Naive thymus-derived CD4-positive, alpha-beta T cell (primary cell): ENCODE data around the gene MRPL12. TPM values are rescaled to one million over a fixed set of nuclear protein-coding genes. Genes with fewer than 3 reads are reported as not detected.

Experiments used
- ATAC-seq: fragments of 150-1000 bp; cut with Tn5 transposase; 2 replicates; pipeline ENCODE4 v1.10.0; 2021; ENCODE audit warnings: mild to moderate bottlenecking, moderate library complexity
- CTCF ChIA-PET: fragments of 350-600 bp; sonication (Branson Sonifier 250); formaldehyde crosslinking; loops from one replicate; lab custom pipeline; 2021; ENCODE audit warnings: antibody characterized with exemption; lab: Charles Lee
- POLR2A ChIA-PET: fragments of 350-600 bp; sonication (Branson Sonifier 250); formaldehyde crosslinking; loops from one replicate; lab custom pipeline; 2021; ENCODE audit warnings: antibody characterized with exemption, inconsistent platforms; lab: Charles Lee
- DNase-seq, 9 donors: peaks; one replicate each; pipeline versions ENCODE4 v3.0.0 to v3.0.0-alpha.2; 2020 to 2022; ENCODE audit warnings: mixed read lengths in 1 of 9
- H3K27ac ChIP-seq: one replicate; pipeline ENCODE4 v1.7.0; 2013; ENCODE audit warnings: mild to moderate bottlenecking, low read depth, low read length, moderate library complexity
- H3K27me3 ChIP-seq, 2 donors: one replicate each; pipeline ENCODE4 v1.7.0; 2013; ENCODE audit warnings: low read length in 2 of 2, mild to moderate bottlenecking in 2 of 2, moderate library complexity in 2 of 2; ENCODE audit not compliant: control insufficient read depth in 2 of 2, insufficient read depth in 2 of 2
- H3K36me3 ChIP-seq, 3 experiments: 1 replicate in 2 of 3; 2 replicates in 1 of 3; pipeline ENCODE4 v1.7.0; 2013; ENCODE audit warnings: low read length in 3 of 3, mild to moderate bottlenecking in 3 of 3, moderate library complexity in 1 of 3; ENCODE audit not compliant: insufficient read depth in 3 of 3, control insufficient read depth in 2 of 3
- H3K4me1 ChIP-seq, 2 donors: one replicate each; pipeline ENCODE4 v1.7.0; 2013; ENCODE audit warnings: low read length in 2 of 2, mild to moderate bottlenecking in 2 of 2, moderate library complexity in 1 of 2; ENCODE audit not compliant: control insufficient read depth in 2 of 2, insufficient read depth in 2 of 2
- H3K4me3 ChIP-seq: 2 replicates; pipeline ENCODE4 v1.7.0; 2013; ENCODE audit warnings: mild to moderate bottlenecking, low read length
- H3K9me3 ChIP-seq, 3 experiments: 1 replicate in 2 of 3; 2 replicates in 1 of 3; pipeline ENCODE4 v1.7.0; 2013; ENCODE audit warnings: low read length in 3 of 3; ENCODE audit not compliant: control insufficient read depth in 2 of 3
- H3K27ac Mint-ChIP-seq, 9 donors: one replicate each; pipeline ENCODE4 v1.8.0; 2020 to 2022; ENCODE audit warnings: mixed read lengths in 9 of 9, mild to moderate bottlenecking in 8 of 9, moderate library complexity in 5 of 9, inconsistent platforms in 2 of 9
- H3K27me3 Mint-ChIP-seq, 5 donors: one replicate each; pipeline ENCODE4 v1.8.0; 2021 to 2022; ENCODE audit warnings: mixed read lengths in 5 of 5, mild to moderate bottlenecking in 1 of 5
- H3K36me3 Mint-ChIP-seq, 5 donors: one replicate each; pipeline ENCODE4 v1.8.0; 2020 to 2022; ENCODE audit warnings: mixed read lengths in 5 of 5, mild to moderate bottlenecking in 3 of 5, inconsistent platforms in 1 of 5
- H3K4me1 Mint-ChIP-seq, 7 donors: one replicate each; pipeline ENCODE4 v1.8.0; 2020 to 2022; ENCODE audit warnings: mixed read lengths in 7 of 7, mild to moderate bottlenecking in 3 of 7, inconsistent platforms in 1 of 7
- H3K4me3 Mint-ChIP-seq, 10 donors: one replicate each; pipeline ENCODE4 v1.8.0; 2020 to 2022; ENCODE audit warnings: mild to moderate bottlenecking in 10 of 10, mixed read lengths in 10 of 10, moderate library complexity in 6 of 10, inconsistent platforms in 2 of 10
- H3K9me3 Mint-ChIP-seq, 11 donors: one replicate each; pipeline ENCODE4 v1.8.0; 2020 to 2022; ENCODE audit warnings: mixed read lengths in 11 of 11, mild to moderate bottlenecking in 4 of 11, inconsistent platforms in 1 of 11, moderate library complexity in 1 of 11
- intact Hi-C, 2 donors: fragments of 100-400 bp; cut with micrococcal nuclease; formaldehyde crosslinking; loops; one replicate each; pipeline ENCODE4 v1.15.1; 2023
- polyA plus RNA-seq, 2 donors: library from polyadenylated mRNA; unstranded; fragments of 300-500 nt; fragmentation: Illumina TruSeq; gene quantifications; one replicate each; pipeline ENCODE4 v1.2.3, GENCODE V29; 2021
- total RNA-seq, 6 experiments: library from RNA in 5 of 6; stranded (reverse) in 5 of 6; gene quantifications; 1 replicate in 5 of 6; 2 replicates in 1 of 6; pipeline ENCODE4 v1.2.3 and lab custom pipeline; 2021 to 2026

Gene MRPL12
- total and polyA plus RNA-seq, 7 experiments from 2014 or later: 21.3 to 83.8 (median 27.4) TPM

DNA sequence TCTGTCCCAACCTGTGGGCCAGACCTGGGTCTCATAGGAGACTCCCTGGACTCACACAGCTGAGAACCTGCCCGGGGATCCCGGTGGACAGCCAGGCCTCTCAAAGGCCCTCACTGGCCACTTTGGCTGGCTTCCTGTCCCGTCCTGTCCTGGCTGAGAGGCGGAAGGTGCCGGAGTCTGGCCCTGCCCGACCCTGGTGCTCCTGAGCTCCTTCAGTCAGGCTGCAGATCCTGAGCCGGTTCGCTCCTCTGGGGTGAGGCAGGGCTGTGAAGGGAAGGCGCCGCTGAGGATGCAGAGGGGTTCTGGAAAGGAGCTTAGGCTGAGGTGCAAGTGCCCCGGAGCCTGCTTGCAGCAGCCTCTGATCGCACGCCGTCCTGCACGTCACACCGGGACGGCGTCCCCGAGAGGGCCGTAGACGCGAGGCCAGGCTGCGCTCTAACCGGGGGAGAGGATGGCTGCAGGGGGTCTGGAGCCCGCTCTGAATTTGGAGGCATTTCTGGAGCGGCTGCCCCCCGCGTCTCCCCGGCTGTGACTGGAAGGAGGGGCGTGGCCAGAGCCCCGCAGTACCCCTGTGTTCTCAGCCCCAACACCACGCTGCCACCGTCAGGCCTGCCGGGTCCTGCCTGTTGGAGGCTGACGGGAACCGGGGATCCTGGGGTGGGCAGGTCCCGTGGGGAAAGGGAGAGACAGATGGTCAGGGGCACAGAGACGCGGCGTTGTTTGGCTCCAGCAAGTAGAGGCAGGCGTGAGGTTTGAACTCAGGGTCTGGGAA, 15.2 kb upstream of the MRPL12 start:
- peak overlapping the region in 1 of 9 donors; percentile 21 for H3K27ac Mint-ChIP-seq
- Histone ChIP-seq H3K4me1 (peaks cover 16 to 20% of the 10 kb centered on the region in 2 donors), H3K4me3 (no peak overlapping the region), H3K36me3 (peaks cover 10 to 77% (median 28%) of the 10 kb centered on the region in 3 experiments), H3K9me3 (no peaks in the 10 kb centered on the region), H3K27ac (no peak overlapping the region), H3K27me3 (no peaks in the 10 kb centered on the region)
- no peak for DNase-seq
- no peak for ATAC-seq
- H3K9me3 Mint-ChIP-seq: peaks cover 0 to 4% (median 0%) of the 10 kb centered on the region in 11 donors
- peaks cover 0 to 29% (median 5%) of the 10 kb centered on the region in 5 donors for H3K36me3 Mint-ChIP-seq
- CTCF ChIA-PET: no interaction called here
- POLR2A ChIA-PET: no interaction called here
- intact Hi-C loops: loop anchor here in 1 of 2 donors (10.0 kb wide), 1 partner anchor 347 kb away; the partner anchor contains the start of genes DCXR and RAC3
- H3K27me3 Mint-ChIP-seq: peaks cover 0 to 3% (median 0%) of the 10 kb centered on the region in 5 donors
- peaks cover 22 to 43% (median 30%) of the 10 kb centered on the region in 7 donors for H3K4me1 Mint-ChIP-seq
- H3K4me3 Mint-ChIP-seq: peak overlapping the region in 3 of 10 donors; percentile 29 to 59 (median 50)

DNA sequence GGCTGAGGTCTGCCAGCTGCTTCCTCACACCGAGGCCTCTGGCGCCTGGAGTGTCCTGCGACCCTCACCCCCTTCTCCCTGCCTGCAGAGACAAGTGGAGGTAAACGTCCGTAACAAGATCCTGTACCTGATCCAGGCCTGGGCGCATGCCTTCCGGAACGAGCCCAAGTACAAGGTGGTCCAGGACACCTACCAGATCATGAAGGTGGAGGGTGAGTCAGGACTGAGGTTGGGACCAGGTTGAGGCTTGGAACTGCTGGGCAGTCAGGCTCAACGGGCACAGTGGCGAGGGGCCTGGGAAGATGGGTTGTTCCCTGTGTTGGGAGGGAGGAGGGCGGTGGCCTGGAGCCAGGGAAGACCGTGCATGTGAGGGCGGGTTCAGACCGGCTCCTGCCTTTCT, 14.6 kb upstream of the MRPL12 start:
- DNase-seq (no peak), ATAC-seq (no peak)
- ChIA-PET POLR2A (no interaction called here), CTCF (no interaction called here)
- Histone ChIP-seq H3K27me3 (no peaks in the 10 kb centered on the region), H3K27ac (no peak overlapping the region), H3K9me3 (no peaks in the 10 kb centered on the region), H3K4me3 (no peak overlapping the region), H3K4me1 (peaks cover 16 to 20% of the 10 kb centered on the region in 2 donors), H3K36me3 (peaks cover 10 to 78% (median 28%) of the 10 kb centered on the region in 3 experiments)
- Mint-ChIP-seq H3K9me3 (peaks cover 0 to 3% (median 0%) of the 10 kb centered on the region in 11 donors), H3K27ac (peak overlapping the region in 2 of 9 donors; percentile 30 to 75), H3K27me3 (peaks cover 0 to 2% (median 0%) of the 10 kb centered on the region in 5 donors), H3K4me1 (peaks cover 19 to 40% (median 28%) of the 10 kb centered on the region in 7 donors), H3K4me3 (no peak overlapping the region), H3K36me3 (peaks cover 0 to 29% (median 4%) of the 10 kb centered on the region in 5 donors)
- intact Hi-C loops: loop anchor here in 1 of 2 donors (10.0 kb wide), 1 partner anchor 346 kb away; the partner anchor contains the start of genes DCXR and RAC3

DNA sequence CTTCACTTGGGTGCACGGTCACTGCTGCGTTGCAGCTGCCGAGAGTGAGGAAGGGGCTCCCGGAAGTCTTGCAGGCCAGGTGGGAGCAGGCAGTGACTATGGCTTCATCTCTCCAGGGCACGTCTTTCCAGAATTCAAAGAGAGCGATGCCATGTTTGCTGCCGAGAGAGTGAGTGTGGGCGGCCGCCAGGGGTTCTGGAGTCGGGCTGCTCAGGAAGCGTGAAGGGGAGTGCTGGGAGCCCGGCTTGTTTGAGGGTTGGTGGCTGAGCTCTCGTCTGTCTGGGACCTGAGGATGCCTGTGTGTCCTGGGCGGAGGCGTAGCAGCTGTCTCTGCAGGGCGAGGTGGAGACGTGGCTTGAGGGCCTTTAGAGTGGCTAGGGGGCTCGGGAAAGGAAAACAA, 13.1 kb upstream of the MRPL12 start:
- peaks cover 11 to 29% (median 19%) of the 10 kb centered on the region in 7 donors for H3K4me1 Mint-ChIP-seq
- peaks cover 0 to 29% (median 4%) of the 10 kb centered on the region in 5 donors for H3K36me3 Mint-ChIP-seq
- H3K4me3 Mint-ChIP-seq: no peak overlapping the region
- DNase-seq (no peak), ATAC-seq (no peak)
- H3K27me3 Mint-ChIP-seq: no peaks in the 10 kb centered on the region
- H3K4me3 ChIP-seq: no peak overlapping the region
- intact Hi-C loops: no loop called here
- no peaks in the 10 kb centered on the region for H3K9me3 ChIP-seq
- no peak overlapping the region for H3K27ac Mint-ChIP-seq
- H3K27ac ChIP-seq: no peak overlapping the region
- H3K9me3 Mint-ChIP-seq: no peaks in the 10 kb centered on the region
- CTCF ChIA-PET: no interaction called here
- H3K36me3 ChIP-seq: peaks cover 10 to 93% (median 28%) of the 10 kb centered on the region in 3 experiments
- POLR2A ChIA-PET: no interaction called here
- peaks cover 9 to 11% of the 10 kb centered on the region in 2 donors for H3K4me1 ChIP-seq
- H3K27me3 ChIP-seq: no peaks in the 10 kb centered on the region

DNA sequence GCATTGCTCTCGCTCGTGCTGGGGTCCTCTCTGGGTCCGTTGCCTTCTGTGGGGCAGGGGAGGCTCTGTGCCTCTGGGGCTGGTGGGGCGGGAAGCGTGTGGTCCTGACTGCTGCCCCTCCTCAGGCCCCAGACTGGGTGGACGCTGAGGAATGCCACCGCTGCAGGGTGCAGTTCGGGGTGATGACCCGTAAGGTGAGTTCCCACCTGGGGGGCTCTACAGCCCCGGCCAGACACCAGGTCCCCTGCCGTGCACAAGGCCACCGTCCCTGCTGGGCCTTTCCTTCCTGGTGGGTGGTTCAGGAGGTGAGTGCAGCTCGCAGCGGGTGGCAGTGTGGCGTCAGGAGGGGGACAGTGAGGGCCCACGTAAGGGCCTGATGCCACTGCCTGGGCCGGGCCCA, 12.6 kb upstream of the MRPL12 start:
- DNase-seq (no peak), ATAC-seq (no peak)
- H3K27me3 Mint-ChIP-seq: no peaks in the 10 kb centered on the region
- Histone ChIP-seq H3K9me3 (no peaks in the 10 kb centered on the region), H3K4me3 (no peak overlapping the region), H3K36me3 (peaks cover 10 to 97% (median 28%) of the 10 kb centered on the region in 3 experiments), H3K4me1 (peaks cover 4 to 7% of the 10 kb centered on the region in 2 donors), H3K27me3 (no peaks in the 10 kb centered on the region), H3K27ac (no peak overlapping the region)
- CTCF ChIA-PET: no interaction called here
- peaks cover 7 to 24% (median 16%) of the 10 kb centered on the region in 7 donors for H3K4me1 Mint-ChIP-seq
- H3K27ac Mint-ChIP-seq: no peak overlapping the region
- H3K9me3 Mint-ChIP-seq: no peaks in the 10 kb centered on the region
- peaks cover 0 to 29% (median 4%) of the 10 kb centered on the region in 5 donors for H3K36me3 Mint-ChIP-seq
- POLR2A ChIA-PET: no interaction called here
- intact Hi-C loops: no loop called here
- no peak overlapping the region for H3K4me3 Mint-ChIP-seq

DNA sequence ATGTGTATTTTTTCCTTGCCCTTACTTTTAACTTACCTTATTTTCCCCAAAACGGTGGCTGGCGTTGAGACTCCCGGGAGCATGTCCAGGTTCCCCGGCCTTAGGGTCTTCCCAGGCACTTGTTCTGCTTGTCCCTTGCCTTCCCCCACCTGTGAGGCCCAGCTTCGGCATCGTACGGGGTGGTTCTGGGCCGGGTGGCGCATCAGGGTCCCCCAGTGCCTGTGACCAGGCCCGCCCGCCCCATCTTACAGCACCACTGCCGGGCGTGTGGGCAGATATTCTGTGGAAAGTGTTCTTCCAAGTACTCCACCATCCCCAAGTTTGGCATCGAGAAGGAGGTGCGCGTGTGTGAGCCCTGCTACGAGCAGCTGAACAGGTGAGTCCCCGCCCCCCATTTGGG, 12.0 kb upstream of the MRPL12 start:
- Histone ChIP-seq H3K27ac (no peak overlapping the region), H3K4me3 (no peak overlapping the region), H3K9me3 (no peaks in the 10 kb centered on the region), H3K27me3 (no peaks in the 10 kb centered on the region), H3K36me3 (peaks cover 7 to 99% (median 26%) of the 10 kb centered on the region in 3 experiments), H3K4me1 (peaks cover 0 to 1% of the 10 kb centered on the region in 2 donors)
- ATAC-seq: no peak
- peaks cover 2 to 20% (median 10%) of the 10 kb centered on the region in 7 donors for H3K4me1 Mint-ChIP-seq
- POLR2A ChIA-PET: interaction anchor here (0.7 kb wide), 1 partner anchor 188 kb away, joined by 3 read pairs; no protein-coding TSS in a partner anchor
- no peak overlapping the region for H3K27ac Mint-ChIP-seq
- H3K4me3 Mint-ChIP-seq: no peak overlapping the region
- H3K27me3 Mint-ChIP-seq: no peaks in the 10 kb centered on the region
- peaks cover 0 to 31% (median 2%) of the 10 kb centered on the region in 5 donors for H3K36me3 Mint-ChIP-seq
- intact Hi-C loops: no loop called here
- no peak for DNase-seq
- H3K9me3 Mint-ChIP-seq: no peaks in the 10 kb centered on the region
- CTCF ChIA-PET: no interaction called here

DNA sequence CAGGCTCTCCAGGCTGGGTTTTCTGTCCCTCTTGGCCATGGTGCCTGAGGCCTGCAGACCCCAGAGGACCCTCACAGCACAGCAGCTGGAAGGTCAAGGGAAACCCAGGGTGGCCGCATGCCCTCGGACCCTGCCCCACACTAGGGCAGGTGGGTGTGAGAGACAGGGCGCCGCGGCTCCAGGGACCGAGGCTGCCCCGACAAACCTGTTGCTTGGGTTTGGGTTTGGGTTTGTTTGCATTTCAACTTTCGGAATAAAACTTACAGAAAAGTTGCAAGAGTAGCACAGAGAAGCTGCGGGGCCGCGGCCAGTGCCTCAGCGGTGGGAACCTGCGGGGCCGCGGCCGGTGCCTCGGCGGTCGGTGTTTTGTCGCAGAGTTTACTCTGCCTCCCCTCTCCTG, 11.6 kb upstream of the MRPL12 start:
- H3K27ac ChIP-seq: no peak overlapping the region
- intact Hi-C loops: no loop called here
- Mint-ChIP-seq H3K27ac (no peak overlapping the region), H3K4me1 (peaks cover 0 to 18% (median 7%) of the 10 kb centered on the region in 7 donors), H3K4me3 (no peak overlapping the region), H3K36me3 (peaks cover 0 to 28% (median 0%) of the 10 kb centered on the region in 5 donors), H3K27me3 (no peaks in the 10 kb centered on the region), H3K9me3 (no peaks in the 10 kb centered on the region)
- DNase-seq (no peak), ATAC-seq (no peak)
- no peaks in the 10 kb centered on the region for H3K27me3 ChIP-seq
- peaks cover 4 to 99% (median 22%) of the 10 kb centered on the region in 3 experiments for H3K36me3 ChIP-seq
- no peaks in the 10 kb centered on the region for H3K4me1 ChIP-seq
- no peaks in the 10 kb centered on the region for H3K9me3 ChIP-seq
- H3K4me3 ChIP-seq: no peak overlapping the region
- ChIA-PET CTCF (no interaction called here), POLR2A (interaction anchor here (0.7 kb wide), 1 partner anchor 189 kb away, joined by 3 read pairs; no protein-coding TSS in a partner anchor)
